GM10248 (cell line): ENCODE measurements around the gene AGPAT4.
A peak's percentile ranks its signal among the peaks of the same experiment; 100 is the strongest.

Experiments used
- CTCF ChIA-PET: fragments of 300-600 bp; sonication (Branson Sonifier 250); formaldehyde crosslinking; extraction: SDS; loops from one replicate; lab custom pipeline; 2021; ENCODE audit warnings: antibody characterized with exemption; lab: Yijun Ruan, JAX
- POLR2A ChIA-PET: fragments of 350-650 bp; sonication (Branson Sonifier 250); formaldehyde crosslinking; extraction: SDS; loops from one replicate; lab custom pipeline; 2020; ENCODE audit warnings: antibody characterized with exemption; lab: Yijun Ruan, JAX
- DNase-seq: peaks from one replicate; pipeline ENCODE4 v3.0.0; 2012; ENCODE audit errors: extremely low spot score
- TF ChIP-seq, protein P1 (sequence below): IDR thresholded peaks from 2 replicates; pipeline ENCODE4 v1.5.1; 2012; ENCODE audit warnings: mild to moderate bottlenecking, low read depth; ENCODE audit errors: extremely low read depth, missing control alignments, control extremely low read depth

AGPAT4 gene

DNA sequence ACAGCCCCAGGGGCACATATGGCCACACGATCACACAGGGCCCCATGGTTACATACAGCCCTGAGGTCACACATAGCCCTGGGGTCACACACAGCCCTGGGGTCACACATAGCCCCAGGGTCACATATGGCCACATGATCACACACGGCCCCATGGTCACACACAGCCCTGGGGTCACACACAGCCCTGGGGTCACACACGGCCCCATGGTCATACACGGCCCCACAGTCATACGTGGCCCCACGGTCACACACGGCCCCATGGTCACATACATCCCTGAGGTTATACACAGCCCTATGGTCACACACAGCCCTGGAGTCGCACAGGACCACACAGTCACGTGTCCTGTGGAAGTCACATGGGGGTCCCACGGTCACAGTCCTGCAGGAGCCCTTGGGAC is 120.1 kb downstream of the AGPAT4 start:
- ChIA-PET POLR2A (no interaction called here), CTCF (interaction anchor here (1.2 to 14.8 kb wide), 4 partner anchors 12 to 219 kb away, joined by 5 to 112 read pairs (median 14); no protein-coding TSS in a partner anchor)
- DNase-seq: no peak
- TF ChIP-seq, protein P1, sequence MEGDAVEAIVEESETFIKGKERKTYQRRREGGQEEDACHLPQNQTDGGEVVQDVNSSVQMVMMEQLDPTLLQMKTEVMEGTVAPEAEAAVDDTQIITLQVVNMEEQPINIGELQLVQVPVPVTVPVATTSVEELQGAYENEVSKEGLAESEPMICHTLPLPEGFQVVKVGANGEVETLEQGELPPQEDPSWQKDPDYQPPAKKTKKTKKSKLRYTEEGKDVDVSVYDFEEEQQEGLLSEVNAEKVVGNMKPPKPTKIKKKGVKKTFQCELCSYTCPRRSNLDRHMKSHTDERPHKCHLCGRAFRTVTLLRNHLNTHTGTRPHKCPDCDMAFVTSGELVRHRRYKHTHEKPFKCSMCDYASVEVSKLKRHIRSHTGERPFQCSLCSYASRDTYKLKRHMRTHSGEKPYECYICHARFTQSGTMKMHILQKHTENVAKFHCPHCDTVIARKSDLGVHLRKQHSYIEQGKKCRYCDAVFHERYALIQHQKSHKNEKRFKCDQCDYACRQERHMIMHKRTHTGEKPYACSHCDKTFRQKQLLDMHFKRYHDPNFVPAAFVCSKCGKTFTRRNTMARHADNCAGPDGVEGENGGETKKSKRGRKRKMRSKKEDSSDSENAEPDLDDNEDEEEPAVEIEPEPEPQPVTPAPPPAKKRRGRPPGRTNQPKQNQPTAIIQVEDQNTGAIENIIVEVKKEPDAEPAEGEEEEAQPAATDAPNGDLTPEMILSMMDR: no peak

DNA sequence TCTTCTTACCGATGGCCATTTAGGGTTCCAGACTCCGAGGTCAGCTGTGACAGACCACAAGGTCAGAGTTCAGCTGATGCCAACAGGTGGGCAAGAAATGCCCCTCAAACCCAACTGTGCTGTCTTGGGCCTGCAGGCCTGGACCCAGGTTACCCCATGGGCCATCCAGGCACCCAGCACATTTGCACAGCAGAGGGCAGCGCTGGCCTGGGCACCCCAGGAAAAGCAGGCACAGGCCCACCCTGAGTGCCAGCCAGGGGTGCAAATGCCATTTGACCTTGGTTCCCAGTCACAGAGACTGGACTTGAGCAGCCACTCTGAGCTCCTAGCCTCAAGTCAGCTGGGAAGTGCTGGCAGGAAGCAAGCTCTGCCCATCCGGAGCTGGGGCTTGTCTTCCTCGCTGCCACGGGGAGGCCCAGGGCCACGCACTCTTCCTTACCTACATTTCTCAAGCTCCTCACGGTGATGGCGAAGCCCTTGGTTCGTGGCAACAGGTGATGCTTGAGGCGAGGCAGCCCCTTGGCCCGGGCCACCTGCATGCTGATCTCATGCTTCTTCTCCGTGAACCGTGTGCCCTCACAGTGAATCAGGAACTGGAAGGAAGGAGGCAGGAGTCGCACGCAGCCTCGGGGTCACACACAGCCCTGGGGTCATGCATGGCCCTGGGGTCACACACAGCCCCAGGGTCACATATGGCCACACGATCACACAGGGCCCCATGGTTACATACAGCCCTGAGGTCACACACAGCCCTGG is 120.8 kb downstream of the AGPAT4 start:
- TF ChIP-seq, protein P1: peak; percentile 33
- CTCF ChIA-PET: interaction anchor here (1.0 to 14.8 kb wide), 4 partner anchors 12 to 219 kb away, joined by 3 to 112 read pairs (median 14); no protein-coding TSS in a partner anchor
- POLR2A ChIA-PET: no interaction called here
- DNase-seq: peak; percentile 44

DNA sequence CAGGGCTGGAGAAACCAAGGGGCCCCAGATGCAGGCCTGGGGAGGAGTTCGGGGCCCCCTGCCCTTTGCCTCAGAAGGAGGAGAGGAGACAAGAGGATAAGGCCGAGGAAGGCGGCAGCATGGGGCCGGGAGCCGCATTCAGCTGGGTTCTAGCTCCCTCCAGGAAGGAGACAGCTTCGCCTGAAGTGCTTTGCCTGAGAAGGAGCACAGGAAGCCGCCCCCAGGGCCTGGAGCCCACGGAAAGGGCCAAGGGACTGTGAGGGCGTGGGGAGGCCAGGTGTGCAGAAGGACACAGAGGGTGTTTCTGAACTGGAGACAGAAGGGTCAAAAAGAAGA is 121.4 kb downstream of the AGPAT4 start:
- POLR2A ChIA-PET: no interaction called here

DNA sequence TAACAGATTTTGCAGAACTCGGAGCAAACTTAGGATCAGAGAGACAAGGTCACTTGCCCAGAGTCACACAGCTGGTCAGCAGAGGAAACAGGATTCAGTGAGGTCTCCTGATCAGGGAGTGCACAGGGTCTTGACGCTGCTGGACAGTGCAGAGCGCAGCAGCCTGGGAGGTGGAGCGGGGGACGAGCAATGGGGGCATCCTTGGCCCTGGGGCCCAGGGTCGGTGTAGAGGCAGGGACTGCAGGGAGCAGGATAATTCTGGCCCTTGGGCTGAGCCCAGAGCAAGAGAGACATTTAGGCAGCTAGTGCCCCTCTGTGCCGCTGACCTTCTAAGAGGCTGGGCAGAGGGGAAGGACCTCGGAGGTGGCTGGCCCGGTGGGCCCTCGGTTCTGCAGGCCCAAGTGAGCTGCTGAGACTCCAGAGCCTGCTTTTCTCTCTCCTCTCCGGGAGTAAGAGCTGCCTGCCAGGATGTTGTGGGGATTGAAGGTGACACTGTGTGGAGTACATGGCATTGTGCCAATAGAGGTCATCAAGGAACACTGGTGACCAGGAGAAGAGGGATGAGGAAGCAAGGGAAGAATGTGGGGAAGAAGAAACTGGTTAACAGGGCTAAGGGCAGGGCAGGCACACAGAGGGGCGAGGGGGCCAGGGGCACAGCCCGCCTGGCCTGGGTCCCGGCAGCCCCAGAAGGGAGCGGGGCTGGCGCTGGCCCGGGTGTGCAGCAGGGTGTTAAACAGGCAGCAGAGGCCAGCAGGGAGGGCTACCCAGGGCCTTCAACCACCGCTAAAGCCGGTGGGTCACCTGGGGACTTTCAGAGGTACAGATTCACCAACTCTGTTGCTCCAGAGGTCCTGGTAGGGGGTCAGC is 122.0 kb downstream of the AGPAT4 start:
- ChIA-PET POLR2A (no interaction called here), CTCF (interaction anchor here (1.0 to 14.8 kb wide), 6 partner anchors 12 to 221 kb away, joined by 3 to 112 read pairs (median 6); no protein-coding TSS in a partner anchor)
- no peak for DNase-seq
- TF ChIP-seq, protein P1: no peak

More for the DNA sequence above, 121.4 kb downstream of the AGPAT4 start:
- DNase-seq: no peak
- CTCF ChIA-PET: interaction anchor here (1.0 to 14.8 kb wide), 5 partner anchors 13 to 220 kb away, joined by 3 to 112 read pairs (median 5); no protein-coding TSS in a partner anchor
- TF ChIP-seq, protein P1: no peak

DNA sequence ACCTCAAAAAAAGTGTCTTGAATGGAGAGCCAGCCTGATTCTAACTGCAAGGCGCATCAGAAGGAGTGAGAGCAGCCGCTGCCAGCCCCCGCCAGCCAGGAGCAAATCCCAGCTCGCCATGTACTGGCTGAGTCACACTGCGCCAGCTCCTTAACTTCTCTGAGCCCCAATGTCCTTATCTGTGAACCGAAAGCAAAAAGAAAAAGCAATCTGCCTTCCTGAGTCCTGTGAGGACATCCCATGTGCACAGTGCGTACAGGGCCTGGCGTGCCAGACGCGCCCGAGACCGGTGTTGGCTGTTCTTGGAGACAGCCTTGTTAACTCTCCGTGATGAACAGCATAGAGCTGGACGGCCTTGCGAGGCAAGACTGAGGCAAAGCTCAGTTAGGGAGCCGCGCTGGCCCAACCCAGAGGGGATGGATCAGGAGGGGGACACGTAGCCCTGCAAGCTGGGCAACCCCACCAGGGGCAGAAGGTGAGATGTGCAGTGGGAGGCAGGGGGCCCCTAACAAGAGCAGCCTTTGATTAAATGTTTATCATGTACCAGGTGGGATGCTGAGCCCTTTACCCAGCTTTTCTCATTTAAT is 122.7 kb downstream of the AGPAT4 start:
- ChIA-PET CTCF (interaction anchor here (1.3 to 14.8 kb wide), 4 partner anchors 11 to 221 kb away, joined by 3 to 112 read pairs (median 6); no protein-coding TSS in a partner anchor), POLR2A (interaction anchor here (0.5 to 1.1 kb wide), 2 partner anchors 10 to 85 kb away, joined by 4 read pairs; no protein-coding TSS in a partner anchor)
- TF ChIP-seq, protein P1: no peak

More for the DNA sequence above, 122.7 kb downstream of the AGPAT4 start:
- DNase-seq: no peak
